NOMO-1 (cell line): ENCODE results near the gene SCO1.
"Not testable (repeated sequence)": the region's sequence is repeated elsewhere in the genome, so short reads cannot be mapped to it uniquely, and the experiment has no call there.

ENCODE experiments used
- DNase-seq, 2 experiments: peaks; one replicate each; lab custom pipeline; 2025; ENCODE audit not compliant: unreplicated experiment in 2 of 2; lab: John Stamatoyannopoulos, UW

SCO1 gene

GRCh38 chr17:10697092-10698081 is at the start of gene SCO1, which contains the start of gene ADPRM:
Gene SCO1 (minus strand): TSS chr17:10697533. CDS start chr17:10697507, 26 bp downstream.
Gene ADPRM (plus strand): TSS chr17:10697594. CDS start chr17:10704927, 7,333 bp downstream.
- DNase-seq = peak; percentile 91 to 96

GRCh38 chr17:10745231-10745630 is 47.9 kb upstream of the SCO1 start:
- DNase-seq = no peak

GRCh38 chr17:10744501-10745000 is 47.2 kb upstream of the SCO1 start:
- no peak for DNase-seq

- no peak for DNase-seq
These were observed 46.1 kb upstream of the SCO1 start for GRCh38 chr17:10743316-10744009.

- no peak for DNase-seq
These were observed 45.1 kb upstream of the SCO1 start for GRCh38 chr17:10742431-10742830.

GRCh38 chr17:10741416-10742135 is 44.2 kb upstream of the SCO1 start:
- no peak for DNase-seq

GRCh38 chr17:10739386-10739785 is 42.1 kb upstream of the SCO1 start:
- DNase-seq = no peak

- DNase-seq = no peak
These were observed 41.4 kb upstream of the SCO1 start for GRCh38 chr17:10738521-10739258.

GRCh38 chr17:10737736-10738135 is 40.4 kb upstream of the SCO1 start:
- no peak for DNase-seq

- DNase-seq = peak; percentile 5 to 11
These were observed 39.9 kb upstream of the SCO1 start for GRCh38 chr17:10737168-10737622.

- no peak for DNase-seq
These were observed 38.5 kb upstream of the SCO1 start for GRCh38 chr17:10735821-10736220.

- DNase-seq = no peak
These were observed 37.9 kb upstream of the SCO1 start for GRCh38 chr17:10735251-10735650.

GRCh38 chr17:10733666-10734065 is 36.3 kb upstream of the SCO1 start:
- DNase-seq = no peak

- DNase-seq = not testable (repeated sequence)
These were observed 34.8 kb upstream of the SCO1 start for GRCh38 chr17:10732121-10732520.

- no peak for DNase-seq
These were observed 34.1 kb upstream of the SCO1 start for GRCh38 chr17:10731408-10731879.

- DNase-seq = not testable (repeated sequence)
These were observed 32.9 kb upstream of the SCO1 start for GRCh38 chr17:10730247-10730646.

GRCh38 chr17:10729334-10730193 is 32.2 kb upstream of the SCO1 start, which contains the start of gene TMEM220:
Gene TMEM220 (minus strand): TSS chr17:10730023. CDS start chr17:10729851, 172 bp downstream.
- peak; percentile 34 to 53 for DNase-seq

- DNase-seq = no peak
These were observed 31.1 kb upstream of the SCO1 start for GRCh38 chr17:10728331-10728892.
